SK-N-SH treated with all-trans-retinoic acid at 6 μM for 48 hours (cell line): ENCODE results near the gene DTX3L.

ENCODE experiments used
- ATAC-seq: fragments of 200-7000 bp; cut with Tn5 transposase; 3 replicates; pipeline ENCODE4 v1.9.1; 2020; ENCODE audit warnings: mild to moderate bottlenecking, moderate library complexity
- BACH2 ChIP-seq: fragments of 250-450 bp; sonication (Bioruptor Pico); IDR thresholded peaks from 2 replicates; pipeline ENCODE4 v1.9.0; 2021; ENCODE audit warnings: mild to moderate bottlenecking, borderline replicate concordance
- CREB5 ChIP-seq: fragments of 250-450 bp; sonication (Bioruptor Pico); IDR thresholded peaks from 2 replicates; pipeline ENCODE4 v1.5.1; 2020; ENCODE audit warnings: low read depth, mild to moderate bottlenecking, moderate library complexity
- CSDC2 ChIP-seq: fragments of 250-450 bp; sonication (Bioruptor Pico); IDR thresholded peaks from 2 replicates; pipeline ENCODE4 v1.5.0; 2020; ENCODE audit warnings: mild to moderate bottlenecking, moderate library complexity
- CSRNP3 ChIP-seq: fragments of 250-450 bp; sonication (Bioruptor Pico); IDR thresholded peaks from 2 replicates; pipeline ENCODE4 v1.5.1; 2021; ENCODE audit warnings: mild to moderate bottlenecking, moderate library complexity
- ESRRG ChIP-seq: fragments of 250-450 bp; sonication (Bioruptor Pico); IDR thresholded peaks from 2 replicates; pipeline ENCODE4 v1.6.1; 2021; ENCODE audit warnings: mild to moderate bottlenecking
- GLIS3 ChIP-seq: fragments of 250-450 bp; sonication (Bioruptor Pico); IDR thresholded peaks from 2 replicates; pipeline ENCODE4 v1.5.0; 2020; ENCODE audit warnings: mild to moderate bottlenecking, moderate library complexity
- ISL1 ChIP-seq: fragments of 250-450 bp; sonication (Bioruptor Pico); IDR thresholded peaks from 2 replicates; pipeline ENCODE4 v2.1.2; 2022; ENCODE audit warnings: mild to moderate bottlenecking, moderate library complexity
- OSR1 ChIP-seq: fragments of 250-450 bp; sonication (Bioruptor Pico); IDR thresholded peaks from 2 replicates; pipeline ENCODE4 v1.8.0; 2022; ENCODE audit warnings: moderate library complexity, mild to moderate bottlenecking, inconsistent platforms
- PATZ1 ChIP-seq: fragments of 250-450 bp; sonication (Bioruptor Pico); IDR thresholded peaks from 2 replicates; pipeline ENCODE4 v1.8.0; 2020; ENCODE audit warnings: mild to moderate bottlenecking, moderate library complexity, borderline replicate concordance
- POU6F1 ChIP-seq: fragments of 250-450 bp; sonication (Bioruptor Pico); IDR thresholded peaks from 2 replicates; pipeline ENCODE4 v1.8.0; 2021; ENCODE audit warnings: low read depth, mild to moderate bottlenecking, moderate library complexity, borderline replicate concordance
- RARB ChIP-seq: fragments of 250-450 bp; sonication (Bioruptor Pico); IDR thresholded peaks from 2 replicates; pipeline ENCODE4 v1.8.0; 2021; ENCODE audit warnings: mild to moderate bottlenecking, moderate library complexity
- SNAI2 ChIP-seq: fragments of 250-450 bp; sonication (Bioruptor Pico); IDR thresholded peaks from 2 replicates; pipeline ENCODE4 v1.5.0; 2020; ENCODE audit warnings: mild to moderate bottlenecking, moderate library complexity
- TCF4 ChIP-seq: fragments of 250-450 bp; sonication (Bioruptor Pico); IDR thresholded peaks from 2 replicates; pipeline ENCODE4 v1.8.0; 2021; ENCODE audit warnings: mild to moderate bottlenecking, moderate library complexity, borderline replicate concordance
- TOX ChIP-seq: fragments of 250-450 bp; sonication (Bioruptor Pico); IDR thresholded peaks from 2 replicates; pipeline ENCODE4 v1.8.0; 2021; ENCODE audit warnings: mild to moderate bottlenecking, moderate library complexity, borderline replicate concordance
- TSHZ2 ChIP-seq: fragments of 250-450 bp; sonication (Bioruptor Pico); IDR thresholded peaks from 2 replicates; pipeline ENCODE4 v1.5.0; 2020; ENCODE audit warnings: mild to moderate bottlenecking, moderate library complexity
- ZC3H10 ChIP-seq: fragments of 250-450 bp; sonication (Bioruptor Pico); IDR thresholded peaks from 2 replicates; pipeline ENCODE4 v1.5.1; 2021; ENCODE audit warnings: mild to moderate bottlenecking, moderate library complexity
- ZFP3 ChIP-seq: fragments of 250-450 bp; sonication (Bioruptor Pico); IDR thresholded peaks from 2 replicates; pipeline ENCODE4 v1.5.0; 2020; ENCODE audit warnings: mild to moderate bottlenecking, moderate library complexity
- ZFP30 ChIP-seq: fragments of 450-650 bp; formaldehyde crosslinking; IDR thresholded peaks from 2 replicates; pipeline ENCODE4 v1.5.0; 2022; ENCODE audit warnings: mild to moderate bottlenecking, moderate library complexity
- ZNF565 ChIP-seq: fragments of 450-650 bp; formaldehyde crosslinking; conservative IDR thresholded peaks from 2 replicates; pipeline ENCODE4 v1.5.0; 2020; ENCODE audit warnings: low read depth, mild to moderate bottlenecking, moderate library complexity
- ZNF70 ChIP-seq: fragments of 450-650 bp; formaldehyde crosslinking; IDR thresholded peaks from 2 replicates; pipeline ENCODE4 v1.5.0; 2020; ENCODE audit warnings: mild to moderate bottlenecking, moderate library complexity
- ZNF8 ChIP-seq: fragments of 450-650 bp; formaldehyde crosslinking; IDR thresholded peaks from 2 replicates; pipeline ENCODE4 v1.5.0; 2020; ENCODE audit warnings: mild to moderate bottlenecking, moderate library complexity

The DTX3L gene

GRCh38 chr3:122576174-122576940 lies 12.2 kb downstream of the DTX3L start (continued):
- TF ChIP-seq CSDC2 (CRISPR knock-in tag) (no peak), GLIS3 (no peak), ESRRG (no peak), TSHZ2 (CRISPR knock-in tag) (no peak), RARB (no peak)

- no peak for ATAC-seq
- no peak for TF ChIP-seq CSRNP3
- no peak for TF ChIP-seq PATZ1 (CRISPR knock-in tag)
- no peak for TF ChIP-seq ZFP3 (CRISPR knock-in tag)
- TF ChIP-seq GLIS3, result no peak
- no peak for TF ChIP-seq TOX
- no peak for TF ChIP-seq ZFP30
- TF ChIP-seq ISL1 (CRISPR knock-in tag), result no peak
- TF ChIP-seq POU6F1 (CRISPR knock-in tag), result no peak
- TF ChIP-seq CSDC2 (CRISPR knock-in tag), result no peak
- TF ChIP-seq ZC3H10 (CRISPR knock-in tag), result no peak
Observed at GRCh38 chr3:122577409-122578031, 13.4 kb downstream of the DTX3L start, which contains the start of gene PARP15. Gene PARP15 (plus strand): TSS chr3:122577650. CDS start chr3:122577668, 18 bp downstream.

GRCh38 chr3:122578069-122578740 lies 14.1 kb downstream of the DTX3L start:
- TF ChIP-seq SNAI2 (no peak), ZNF565 (CRISPR knock-in tag) (no peak), CSRNP3 (no peak), CREB5 (CRISPR knock-in tag) (no peak), BACH2 (no peak), POU6F1 (CRISPR knock-in tag) (no peak), TCF4 (CRISPR knock-in tag) (no peak), ZNF70 (no peak), GLIS3 (no peak), OSR1 (CRISPR knock-in tag) (no peak), ZC3H10 (CRISPR knock-in tag) (no peak), ZFP30 (no peak), ZNF8 (CRISPR knock-in tag) (no peak), ZFP3 (CRISPR knock-in tag) (no peak), TOX (no peak), RARB (no peak)
- no peak for ATAC-seq
